ENCODE data around the gene ARFGEF3. TPM values are rescaled to one million over a fixed set of nuclear protein-coding genes. Genes with fewer than 3 reads are reported as not detected.

Gene ARFGEF3
- total RNA-seq, 3 donors from 2014 or later (not counting 1 experiment from before 2014, with no cell fraction given): 0.05 to 0.09 TPM; not detected in 1

Other genes starting within 250 kb of the ARFGEF3 start
- 1 to 10 TPM in 1 of 3 donors, under 1 TPM in 1, not detected in 1; 0.05 to 1.6 TPM for gene PERP, start 54.5 kb upstream of the ARFGEF3 start, total RNA-seq
- gene PBOV1, start 56.6 kb downstream of the ARFGEF3 start, total RNA-seq: not detected
- gene SMIM28, start 216.0 kb downstream of the ARFGEF3 start, total RNA-seq: not detected
- 10 to 100 TPM; 14.2 to 18.6 (median 15.2) TPM for gene HEBP2, start 242.3 kb downstream of the ARFGEF3 start, total RNA-seq

All from natural killer cell (primary cell).